ENCODE results near the gene ATP9A.

The ATP9A gene

GRCh38 chr20:51594236-51595057, 173.7 kb downstream of the ATP9A start:
- DNase-seq: no peak

- DNase-seq: no peak
These were observed 174.6 kb downstream of the ATP9A start for GRCh38 chr20:51593584-51593983.

GRCh38 chr20:51592564-51592963, 175.6 kb downstream of the ATP9A start:
- no peak for DNase-seq

- DNase-seq: no peak
These were observed 176.3 kb downstream of the ATP9A start for GRCh38 chr20:51591871-51592270.

GRCh38 chr20:51588762-51589161, 179.4 kb downstream of the ATP9A start:
- DNase-seq: no peak

GRCh38 chr20:51587145-51587544, 181.0 kb downstream of the ATP9A start:
- DNase-seq: no peak

- no peak for DNase-seq
These were observed 182.2 kb downstream of the ATP9A start for GRCh38 chr20:51586005-51586440.

GRCh38 chr20:51585148-51585547, 183.0 kb downstream of the ATP9A start:
- DNase-seq: no peak

- DNase-seq: no peak
These were observed 183.5 kb downstream of the ATP9A start for GRCh38 chr20:51584737-51585136.

- no peak for DNase-seq
These were observed 184.1 kb downstream of the ATP9A start for GRCh38 chr20:51584116-51584515.

- DNase-seq: no peak
These were observed 184.7 kb downstream of the ATP9A start for GRCh38 chr20:51583499-51583898.

GRCh38 chr20:51583073-51583472, 185.1 kb downstream of the ATP9A start:
- no peak for DNase-seq

- DNase-seq: no peak
These were observed 186.6 kb downstream of the ATP9A start for GRCh38 chr20:51581571-51581970.

GRCh38 chr20:51579137-51579536, 189.1 kb downstream of the ATP9A start:
- DNase-seq: no peak

- DNase-seq: no peak
These were observed 190.1 kb downstream of the ATP9A start for GRCh38 chr20:51578145-51578459.

- no peak for DNase-seq
These were observed 190.6 kb downstream of the ATP9A start for GRCh38 chr20:51577432-51578144.

GRCh38 chr20:51575486-51575885, 192.7 kb downstream of the ATP9A start:
- no peak for DNase-seq

- DNase-seq: no peak
These were observed 193.7 kb downstream of the ATP9A start for GRCh38 chr20:51574248-51575033.

GRCh38 chr20:51573576-51574243, 194.5 kb downstream of the ATP9A start:
- DNase-seq: no peak

GRCh38 chr20:51571460-51571794, 196.8 kb downstream of the ATP9A start:
- no peak for DNase-seq

- no peak for DNase-seq
These were observed 197.3 kb downstream of the ATP9A start for GRCh38 chr20:51570739-51571459.
